Activated gamma-delta T cell (primary cell): ENCODE results near the gene NAP1L4.
"Not testable (repeated sequence)": the region's sequence is repeated elsewhere in the genome, so short reads cannot be mapped to it uniquely, and the experiment has no call there.

Source experiments
- DNase-seq: peaks from one replicate; lab custom pipeline; 2025; lab: John Stamatoyannopoulos, UW

The NAP1L4 gene

DNA sequence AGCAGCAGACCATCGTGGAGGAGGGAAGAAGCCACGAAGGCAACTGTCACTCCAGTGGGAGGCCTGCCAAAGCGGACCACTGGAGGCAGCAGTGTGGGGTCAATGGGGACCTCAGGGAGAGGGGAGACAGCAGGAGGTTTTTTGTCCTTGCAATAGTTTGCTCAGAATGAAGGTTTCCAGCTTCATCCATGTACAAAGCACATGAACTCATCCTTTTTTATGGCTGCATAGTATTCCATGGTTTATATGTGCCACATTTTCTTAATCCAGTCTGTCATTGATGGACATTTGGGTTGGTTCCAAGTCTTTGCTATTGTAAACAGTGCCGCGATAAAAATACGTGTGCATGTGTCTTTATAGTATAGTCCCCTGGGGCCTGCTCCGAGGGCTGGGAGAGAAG is 86.8 kb downstream of the NAP1L4 start:
- not testable (repeated sequence) for DNase-seq

DNA sequence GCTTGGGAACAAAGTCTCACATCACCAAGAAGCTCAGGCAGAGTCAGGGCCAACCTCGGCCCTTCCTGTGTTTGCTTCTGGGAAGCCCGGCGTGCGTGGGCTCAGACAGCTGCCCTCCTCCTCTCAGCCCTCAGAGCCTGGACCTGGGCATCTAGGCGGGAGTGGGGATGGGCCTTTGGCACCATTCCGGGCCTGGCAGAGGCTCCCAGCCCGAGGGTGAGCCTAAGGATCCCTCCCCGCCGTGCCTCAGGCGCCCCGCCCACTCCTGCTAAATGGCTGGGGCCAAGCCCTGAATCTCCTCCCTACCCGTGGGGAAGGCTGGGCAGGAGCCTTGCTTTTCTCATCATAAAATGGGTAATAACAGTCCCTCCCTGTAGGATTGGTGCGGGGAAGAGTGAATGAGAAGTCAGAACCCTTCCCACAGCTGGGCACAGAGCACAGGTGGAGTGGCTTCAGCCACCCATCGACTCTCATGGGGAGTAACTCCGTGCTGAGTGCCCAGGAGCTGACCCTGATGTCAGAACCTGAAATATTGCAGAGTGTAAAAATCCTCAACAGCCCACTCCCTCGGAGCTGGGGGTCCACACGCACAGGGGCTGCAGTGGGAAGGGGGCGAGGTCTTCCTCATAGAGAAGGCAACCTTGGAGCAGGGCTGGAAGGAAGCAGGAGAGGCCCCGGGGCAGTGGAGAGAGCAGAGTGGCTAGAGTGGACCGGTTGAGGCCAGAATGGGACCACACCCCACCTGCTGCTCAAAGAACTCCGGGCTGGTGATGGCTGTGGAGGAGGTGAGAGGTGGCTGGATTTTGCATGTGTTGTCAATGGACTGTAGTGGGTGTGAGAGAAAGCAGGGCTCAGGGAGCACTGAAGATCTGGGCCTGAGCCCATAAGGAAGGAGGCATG is 87.7 kb downstream of the NAP1L4 start:
- DNase-seq = no peak

DNA sequence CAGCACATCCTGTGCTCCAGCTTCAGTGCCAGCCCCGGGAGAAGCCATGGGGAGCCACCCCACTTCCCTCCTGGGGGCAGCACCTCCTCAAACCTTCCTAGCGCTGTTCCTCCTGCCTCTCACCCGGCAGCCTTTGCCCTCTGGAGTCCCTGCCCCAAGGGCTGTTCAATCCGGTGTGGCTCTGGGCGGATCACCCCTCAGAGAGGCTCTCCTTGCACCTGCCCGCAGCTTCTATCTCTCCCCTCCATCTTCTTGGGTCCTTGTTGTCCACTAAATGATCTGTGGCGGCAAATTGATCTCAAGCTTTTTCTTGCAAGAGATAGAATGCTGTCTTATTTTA is 88.5 kb downstream of the NAP1L4 start:
- DNase-seq = no peak

DNA sequence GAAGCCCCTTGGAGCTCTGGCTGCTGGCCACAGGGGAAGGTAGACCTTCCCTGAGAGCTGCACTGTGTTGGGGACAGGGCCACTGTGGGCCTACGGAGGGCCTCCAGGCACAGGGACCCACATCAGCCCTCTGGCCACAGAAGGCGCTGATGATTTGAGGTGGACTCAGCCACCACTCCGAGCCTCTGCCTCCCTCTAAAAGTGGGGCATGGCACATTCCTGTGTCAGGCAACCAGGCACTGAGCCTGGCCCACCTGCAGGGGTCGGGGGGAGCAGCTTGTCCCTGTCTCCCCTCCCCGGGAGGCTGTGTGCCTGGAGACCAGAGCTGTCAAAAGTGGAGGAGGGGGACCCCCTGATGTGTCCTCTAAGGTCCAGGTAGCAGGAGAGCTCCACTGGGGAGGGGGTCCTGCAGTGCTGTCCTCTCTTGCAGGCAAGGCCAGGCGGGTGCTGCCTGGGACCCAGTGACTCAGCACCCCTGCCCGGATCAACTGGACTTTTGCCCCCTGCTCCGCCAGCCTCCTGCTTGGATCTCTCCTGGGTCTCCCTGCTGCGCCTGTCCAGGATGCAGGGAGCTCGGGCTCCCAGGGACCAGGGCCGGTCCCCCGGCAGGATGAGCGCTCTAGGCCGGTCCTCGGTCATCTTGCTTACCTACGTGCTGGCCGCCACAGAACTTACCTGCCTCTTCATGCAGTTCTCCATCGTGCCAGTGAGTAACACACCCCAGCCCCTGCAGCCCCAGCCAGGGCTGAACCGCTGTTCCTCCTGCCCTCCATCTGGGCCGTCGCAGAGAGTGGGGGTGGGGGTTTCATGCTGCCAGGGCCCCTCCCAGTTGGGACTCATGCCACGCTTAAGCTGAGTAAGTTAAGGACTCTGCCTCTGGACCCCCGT is 89.1 kb downstream of the NAP1L4 start:
- no peak for DNase-seq

DNA sequence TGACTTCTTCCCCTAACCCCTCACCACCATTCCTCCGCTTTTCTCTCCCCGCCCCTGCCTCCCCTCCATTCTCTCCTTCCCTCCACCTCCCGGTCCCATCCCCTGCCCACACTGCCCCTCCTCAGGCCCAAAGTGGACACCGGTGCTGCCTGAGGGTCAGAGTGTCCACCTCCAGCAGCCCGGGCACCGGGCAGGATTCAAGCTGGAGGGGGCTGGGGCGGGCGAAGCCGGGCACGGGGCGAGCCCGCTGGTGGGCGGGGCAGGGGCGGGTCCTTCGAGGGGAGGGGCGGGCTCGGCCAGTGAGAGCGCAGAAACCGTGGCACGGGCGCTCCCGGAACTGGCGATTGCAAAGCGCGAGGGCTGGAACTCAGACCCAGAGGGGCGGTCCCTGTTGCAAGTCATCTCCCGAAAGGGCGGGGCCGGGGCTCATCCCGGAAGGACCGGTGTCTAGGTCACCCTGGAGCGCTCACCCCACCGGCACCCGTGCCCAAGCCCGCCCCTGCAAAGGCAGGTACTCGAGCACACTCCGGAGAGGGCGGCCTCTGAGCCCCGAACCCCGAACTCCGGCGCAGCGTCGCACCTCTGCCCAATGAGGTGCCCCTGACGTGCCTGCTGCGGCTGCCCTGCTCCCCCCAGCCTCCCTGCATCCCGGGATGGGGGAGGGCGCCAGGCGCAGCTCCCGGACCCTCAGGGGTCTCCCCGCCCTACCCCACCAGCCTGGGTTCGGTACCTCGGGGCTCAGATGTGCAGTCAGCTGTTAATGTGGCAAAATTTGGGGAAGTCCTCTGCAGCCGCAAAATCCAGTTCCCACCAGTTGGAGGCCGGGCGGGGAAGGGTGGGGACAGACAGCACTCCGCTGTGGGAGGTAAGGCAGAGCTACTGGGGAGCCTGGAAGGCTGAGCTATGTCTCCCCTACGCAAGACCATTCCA is 90.0 kb downstream of the NAP1L4 start:
- DNase-seq = peak; percentile 76

DNA sequence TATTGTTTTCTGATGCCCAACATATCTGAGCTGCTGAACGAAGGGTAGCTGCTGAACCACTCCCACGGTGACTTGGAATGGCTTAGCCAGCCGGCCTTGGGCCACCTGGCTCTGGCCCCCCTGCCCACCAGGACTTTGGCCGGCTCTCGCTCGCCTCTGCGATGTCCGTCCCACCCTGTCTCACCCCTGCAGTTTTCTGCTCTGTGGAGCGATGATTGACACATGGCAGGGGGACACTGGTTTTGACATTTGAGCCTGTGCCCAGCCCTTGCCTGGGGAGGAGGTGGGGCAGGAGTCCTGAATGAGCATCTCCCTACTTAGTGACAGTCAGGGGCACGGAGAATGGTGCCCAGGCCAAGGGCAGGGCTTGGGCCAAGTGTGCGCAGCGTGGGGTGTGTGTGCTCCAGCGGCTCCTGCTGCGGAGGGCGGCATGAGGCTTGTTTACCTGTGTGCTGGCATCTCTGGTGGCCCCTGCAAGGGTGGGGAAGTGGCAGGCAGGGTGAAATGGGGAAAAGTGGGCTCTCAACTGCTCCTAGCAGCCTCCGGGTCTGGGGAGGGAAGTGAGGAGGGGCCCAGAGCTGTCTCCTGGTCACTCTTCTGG is 90.8 kb downstream of the NAP1L4 start:
- DNase-seq = no peak

DNA sequence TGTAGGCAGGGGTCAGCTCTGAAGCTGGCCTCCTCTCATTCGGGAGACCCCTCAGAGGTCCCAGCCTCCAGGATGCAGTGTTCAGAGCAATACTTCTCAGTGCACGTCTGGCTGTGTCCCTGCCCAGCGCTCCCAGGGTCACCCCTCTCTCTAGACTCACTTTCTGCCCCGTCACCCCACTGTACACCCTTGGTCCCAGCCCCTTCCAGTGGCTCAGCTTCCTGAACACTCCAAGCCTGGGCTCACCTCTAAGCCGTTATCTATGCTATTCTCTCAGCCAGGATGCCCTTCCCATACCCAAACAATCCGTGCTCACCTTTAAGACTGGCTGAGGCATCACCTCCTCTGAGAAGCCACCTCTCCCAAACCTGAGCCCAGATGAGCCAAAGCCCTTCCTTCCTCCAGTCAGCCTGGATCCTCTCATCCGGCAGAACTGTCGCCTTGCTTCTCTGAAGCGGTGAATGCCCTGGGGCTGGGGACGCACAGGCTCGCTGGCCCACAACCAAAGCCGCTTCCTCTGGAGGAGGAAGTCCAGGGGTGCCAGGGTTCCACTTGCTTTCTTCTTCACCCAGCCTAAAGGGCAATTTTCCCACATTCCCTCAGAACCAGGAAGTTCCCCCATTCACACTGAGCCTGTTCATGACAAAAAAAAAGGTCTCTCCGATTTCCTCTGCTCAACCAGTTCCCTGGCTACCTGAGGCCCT is 92.9 kb downstream of the NAP1L4 start:
- no peak for DNase-seq

DNA sequence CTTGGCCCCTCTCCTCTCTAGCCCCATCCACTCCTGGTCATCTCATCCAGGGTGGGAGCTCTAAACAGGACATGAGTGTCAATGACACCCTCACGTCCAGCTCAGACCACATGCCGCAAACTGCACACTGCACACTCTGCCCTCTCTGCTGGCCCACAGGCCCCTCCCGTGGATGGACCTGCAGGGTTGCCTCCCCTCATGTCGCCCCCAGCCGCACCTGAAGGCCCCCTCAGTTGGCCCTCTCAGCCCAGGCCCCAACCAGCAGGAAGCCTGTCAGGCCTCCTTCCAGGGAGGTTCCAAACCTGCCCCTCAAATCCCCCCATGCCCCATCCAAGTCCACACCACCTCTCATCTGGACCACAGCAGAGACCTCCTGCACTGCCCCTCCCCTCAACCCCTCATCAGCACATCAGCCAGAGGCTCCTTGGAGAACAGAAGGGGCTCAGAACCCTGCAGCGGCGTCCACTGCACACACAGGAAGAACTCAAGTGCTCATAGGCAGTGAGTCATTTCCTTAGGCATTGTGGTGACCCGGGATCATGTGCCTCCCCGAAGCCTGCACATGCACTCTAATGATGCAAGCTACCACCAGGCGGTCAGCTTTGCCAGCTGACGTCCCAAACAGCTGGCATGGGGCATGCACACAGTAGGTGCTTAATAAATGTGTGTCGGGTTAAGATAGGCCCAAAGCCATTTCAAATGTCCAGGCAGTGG is 93.6 kb downstream of the NAP1L4 start:
- no peak for DNase-seq

DNA sequence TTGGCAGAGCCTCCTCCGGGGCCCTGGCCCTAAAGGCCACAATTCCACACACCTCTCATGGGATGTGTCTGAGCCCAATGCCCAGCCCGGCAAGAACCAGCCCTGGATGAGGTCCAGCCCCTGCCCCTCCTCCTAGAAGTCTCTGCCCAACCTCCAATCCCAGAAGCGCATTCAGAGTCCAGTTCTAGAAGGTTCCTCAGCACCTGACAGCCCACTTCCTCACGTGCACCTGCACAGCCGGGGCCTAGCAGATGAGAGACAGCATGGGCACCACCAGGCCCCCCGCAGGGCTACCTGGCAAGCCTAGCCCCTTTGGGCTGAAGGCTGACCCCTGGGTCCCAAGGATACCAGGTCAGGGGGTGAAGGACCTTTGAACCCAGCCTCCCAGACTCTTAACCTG is 95.1 kb downstream of the NAP1L4 start:
- no peak for DNase-seq

DNA sequence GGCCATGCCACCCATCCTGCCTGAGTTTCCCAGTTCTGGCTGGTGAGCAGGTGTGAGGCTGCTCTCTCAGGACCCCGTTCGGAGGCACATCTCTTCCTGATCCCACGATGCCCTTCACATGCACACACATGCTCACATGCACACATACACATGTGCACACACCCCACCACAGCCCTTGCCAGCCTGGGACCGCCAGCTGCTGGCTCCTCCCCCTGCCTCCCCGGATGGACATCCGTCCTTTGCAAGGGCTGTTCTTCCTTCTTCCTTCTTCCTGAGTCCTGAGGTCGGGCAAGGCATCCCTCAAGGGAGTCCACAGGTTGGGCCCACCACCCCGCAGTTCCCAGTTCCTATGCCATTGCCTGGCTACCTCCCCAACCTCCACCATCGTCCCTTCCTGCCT is 96.1 kb downstream of the NAP1L4 start:
- no peak for DNase-seq
